Renal pelvis (tissue), 4 donors: ENCODE measurements around the gene INTU. TPM values are rescaled to one million over a fixed set of nuclear protein-coding genes. Genes with fewer than 3 reads are reported as not detected.

ENCODE experiments used
- DNase-seq: peaks from one replicate; pipeline ENCODE4 v3.0.0-alpha.2; 2013
- polyA plus RNA-seq, 3 donors: library from polyadenylated mRNA; unstranded; fragments of 120-200 nt; gene quantifications; one replicate each; pipeline ENCODE4 v1.2.1, GENCODE V29; 2013; ENCODE audit not compliant: insufficient read length in 3 of 3

Gene INTU
- polyA plus RNA-seq, 3 donors = 20.8 to 24.6 (median 23.0) TPM

GRCh38 chr4:127737295-127737694, 104.5 kb downstream of the INTU start:
- DNase-seq = no peak

GRCh38 chr4:127741247-127741646, 108.5 kb downstream of the INTU start:
- no peak for DNase-seq

DNA sequence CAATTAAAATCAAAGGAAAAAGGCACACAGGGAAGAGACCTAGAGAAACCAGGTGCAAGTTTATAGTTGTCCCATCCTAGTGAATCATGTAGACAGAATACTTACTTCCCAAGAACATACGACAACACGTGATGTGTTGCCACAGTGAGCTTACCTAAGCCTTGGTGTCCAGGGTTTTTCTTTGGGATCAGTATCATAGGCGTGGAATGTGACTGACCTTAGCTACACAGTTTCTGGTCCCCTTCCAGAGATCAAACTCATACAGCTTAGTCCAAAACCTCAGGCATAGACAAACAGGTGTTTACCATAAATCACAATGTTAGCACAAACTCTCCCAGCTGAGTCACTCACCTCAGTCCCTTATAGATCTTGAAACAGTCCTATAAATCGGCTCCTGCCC, 115.1 kb downstream of the INTU start:
- no peak for DNase-seq

DNA sequence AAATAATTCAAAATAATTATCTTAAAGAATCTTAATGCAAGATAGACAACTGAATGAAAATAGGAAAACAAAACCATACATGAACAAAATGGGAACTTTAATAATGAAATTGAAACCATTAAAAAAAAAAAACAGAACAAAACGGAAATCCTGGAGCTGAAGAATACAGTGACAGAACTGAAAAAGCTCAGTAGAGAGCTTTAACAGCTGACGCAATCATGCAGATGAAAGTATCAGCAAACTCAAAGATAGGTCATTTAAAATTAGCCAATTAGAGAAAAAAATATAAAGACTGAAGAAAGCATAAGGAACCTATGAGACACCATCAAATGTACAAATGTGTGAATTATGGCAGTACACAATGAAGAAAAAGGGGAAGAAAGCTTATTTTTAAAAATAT, 116.2 kb downstream of the INTU start:
- DNase-seq = no peak

GRCh38 chr4:127756906-127757305, 124.1 kb downstream of the INTU start:
- DNase-seq = no peak

DNA sequence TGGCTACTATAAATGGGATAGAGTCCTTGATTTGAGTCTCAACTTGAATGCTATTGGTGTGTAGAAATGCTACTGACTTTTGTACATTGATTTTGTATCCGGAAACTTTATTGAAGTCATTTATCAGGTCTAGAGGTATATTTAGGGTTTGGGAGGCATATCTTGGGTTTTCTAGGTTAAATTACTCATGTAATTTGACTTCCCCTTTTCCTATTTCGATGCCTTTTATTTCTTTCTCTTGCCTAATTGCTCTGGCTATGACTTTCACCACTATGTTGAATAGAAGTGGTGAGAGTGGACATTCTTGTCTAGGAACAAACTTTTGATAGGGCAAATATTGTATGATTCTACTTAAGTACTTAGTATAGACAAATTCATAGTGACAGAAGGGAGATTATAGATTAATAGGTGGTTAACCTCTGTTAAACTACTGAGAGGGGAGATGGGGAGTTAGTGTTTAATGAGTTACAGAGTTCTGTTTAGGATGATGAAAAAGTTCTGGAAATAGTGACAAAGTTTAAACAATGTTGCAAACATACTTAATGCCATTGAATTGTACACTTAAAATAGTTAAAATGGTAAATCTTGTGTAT, 126.6 kb downstream of the INTU start:
- no peak for DNase-seq

DNA sequence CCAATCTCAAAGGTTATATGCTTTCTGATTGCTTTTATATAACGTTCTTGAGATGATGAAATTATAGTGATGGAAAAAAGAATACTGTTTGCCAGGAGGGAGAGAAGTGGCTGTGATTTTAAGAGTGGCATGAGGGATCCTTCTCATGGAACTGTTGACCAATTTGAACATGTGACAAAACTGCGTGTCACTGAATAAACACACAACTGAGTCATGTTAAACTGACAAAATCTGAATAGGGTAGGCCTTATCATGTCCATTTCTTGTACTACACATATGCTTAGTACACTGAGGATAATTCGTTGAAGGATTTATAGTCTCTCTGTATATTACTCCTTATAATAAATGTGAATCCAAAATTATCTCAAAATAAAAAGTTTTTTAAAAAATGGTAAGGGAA, 127.1 kb downstream of the INTU start:
- no peak for DNase-seq

- DNase-seq = no peak
Observed at GRCh38 chr4:127771535-127772275, 138.9 kb downstream of the INTU start.

GRCh38 chr4:127772769-127773671, 140.3 kb downstream of the INTU start:
- DNase-seq = no peak

- no peak for DNase-seq
Observed at GRCh38 chr4:127775843-127776242, 143.1 kb downstream of the INTU start.

Other genes with a start within 250 kb of the INTU start
- not detected for gene SLC25A31, start 97.4 kb downstream of the INTU start, polyA plus RNA-seq
- 1 to 10 TPM; 7.5 to 9.1 (median 9.0) TPM for gene HSPA4L, start 149.4 kb downstream of the INTU start, polyA plus RNA-seq
- gene PLK4, start 247.9 kb downstream of the INTU start, polyA plus RNA-seq = 10 to 100 TPM; 21.4 to 23.2 (median 22.2) TPM